Measurements from ENCODE around the gene ANXA11. TPM values are rescaled to one million over a fixed set of nuclear protein-coding genes. Genes with fewer than 3 reads are reported as not detected.
"Not testable (repeated sequence)": the region's sequence is repeated elsewhere in the genome, so short reads cannot be mapped to it uniquely, and the experiment has no call there.

Gene ANXA11
- 110 and 120 TPM in 2 replicates for total RNA-seq (2014; rRNA removed; shearing (Covaris generic))

DNA sequence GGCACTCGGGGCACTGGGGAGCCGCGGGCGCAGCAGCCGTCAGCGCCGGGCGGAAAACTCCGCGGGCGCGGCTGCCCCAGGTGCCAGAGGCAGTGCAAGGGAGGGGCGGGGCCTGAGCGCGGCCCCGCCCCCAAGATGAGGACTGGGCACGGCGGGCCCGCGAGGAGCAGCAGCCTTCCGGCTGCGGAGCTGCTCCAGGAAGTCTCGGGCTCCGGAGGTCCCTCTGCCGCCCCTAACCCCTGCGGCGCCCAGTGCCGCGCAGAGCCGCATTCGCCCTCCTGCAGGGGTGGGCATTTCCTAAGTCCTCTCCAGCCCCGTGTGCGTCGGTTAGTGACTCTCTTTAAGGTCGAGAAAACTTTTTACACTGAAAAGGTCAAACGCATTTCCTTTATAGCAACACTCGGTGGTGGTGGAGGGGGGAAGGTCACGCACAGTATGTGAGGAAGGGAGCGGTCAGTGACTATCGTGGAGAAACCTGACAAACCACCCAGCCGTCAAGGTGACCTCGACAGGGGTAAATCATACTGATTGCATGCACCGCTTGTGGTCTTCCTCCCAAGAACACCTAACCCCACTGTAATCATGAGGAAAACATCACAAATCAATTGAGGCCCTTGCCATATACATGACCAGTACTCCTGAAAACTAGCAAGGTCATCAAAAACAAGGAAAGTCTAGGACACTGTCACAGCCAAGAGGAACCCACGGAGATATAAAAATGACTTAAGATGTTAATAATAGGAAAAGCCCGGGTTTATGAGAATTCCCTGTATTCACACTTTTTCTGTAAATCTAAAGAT, at the start of gene ANXA11:
TSS of gene ANXA11 (minus strand) at position 61 of the 800 bp plus-strand sequence. CDS start 32,676 bp downstream, outside the sequence.
- DNase-seq (ENCODE audit: low spot score), result peak; percentile 76

DNA sequence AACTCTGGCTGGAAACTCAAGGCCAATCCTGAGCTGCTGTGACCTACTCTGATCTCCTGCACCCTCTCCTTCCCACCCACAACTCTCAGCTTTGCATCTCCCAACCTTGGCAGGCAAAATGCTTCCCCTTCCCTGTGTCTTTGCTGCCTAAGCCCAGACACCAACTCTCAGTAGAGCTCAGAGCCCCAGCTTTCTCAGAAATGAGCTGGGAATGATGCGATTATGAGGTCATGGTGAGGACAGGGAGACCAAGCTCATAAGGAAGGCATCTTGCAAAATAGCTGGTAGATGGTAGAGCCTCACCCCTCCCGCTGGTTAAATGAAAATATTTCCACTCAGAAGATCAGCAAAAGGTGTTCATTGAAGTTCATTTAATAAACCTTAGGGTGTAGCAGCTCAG, 49.4 kb upstream of the ANXA11 start:
- DNase-seq (ENCODE audit: low spot score), result not testable (repeated sequence)

DNA sequence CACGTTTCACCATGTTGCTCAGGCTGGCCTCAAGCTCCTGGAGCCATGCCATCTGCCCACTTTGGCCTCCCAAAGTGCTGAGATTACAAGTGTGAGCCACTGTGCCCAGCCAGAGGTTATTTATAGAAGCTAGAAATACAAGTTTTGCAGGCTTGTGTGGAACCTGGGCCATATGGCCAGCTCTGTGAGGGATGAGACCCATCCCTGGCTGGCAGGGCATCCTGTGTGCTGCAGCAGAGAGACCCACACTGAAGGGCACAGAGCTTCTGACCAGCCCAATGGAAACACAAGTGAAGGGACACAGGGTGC, 48.6 kb upstream of the ANXA11 start:
- not testable (repeated sequence) for DNase-seq (ENCODE audit: low spot score)

DNA sequence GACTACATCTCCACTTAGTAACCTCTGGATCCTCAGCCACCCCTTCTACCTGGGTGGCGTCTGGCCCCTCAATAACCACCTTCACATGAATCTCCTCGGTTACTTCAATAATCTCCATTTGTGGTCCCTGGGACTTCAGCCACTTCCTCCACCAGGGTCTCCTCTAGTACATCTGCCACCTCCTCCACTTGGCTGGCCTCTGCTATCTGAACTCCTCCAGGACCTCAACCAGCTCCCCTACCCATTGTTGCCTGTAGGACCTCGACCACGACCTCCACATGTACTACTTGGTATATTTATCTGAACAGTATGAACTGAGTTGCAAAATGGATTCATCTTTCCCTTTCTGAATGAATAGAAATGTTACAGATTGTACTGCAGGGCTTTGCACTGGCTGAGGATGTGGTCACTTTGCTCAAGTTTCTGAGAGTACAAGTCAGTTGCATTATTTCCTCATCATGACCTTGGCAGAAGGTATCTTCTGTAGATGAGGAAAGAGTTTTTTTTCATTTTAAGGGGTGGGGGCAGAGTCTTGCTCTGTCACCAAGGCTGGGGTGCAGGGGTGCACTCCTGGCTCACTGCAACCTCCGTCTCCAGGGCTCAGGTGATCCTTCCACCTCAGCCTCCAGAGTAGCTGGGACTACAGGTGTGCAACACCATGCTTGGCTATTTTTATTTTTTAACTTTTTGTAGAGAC, 48.1 kb upstream of the ANXA11 start:
- DNase-seq (ENCODE audit: low spot score), result no peak

DNA sequence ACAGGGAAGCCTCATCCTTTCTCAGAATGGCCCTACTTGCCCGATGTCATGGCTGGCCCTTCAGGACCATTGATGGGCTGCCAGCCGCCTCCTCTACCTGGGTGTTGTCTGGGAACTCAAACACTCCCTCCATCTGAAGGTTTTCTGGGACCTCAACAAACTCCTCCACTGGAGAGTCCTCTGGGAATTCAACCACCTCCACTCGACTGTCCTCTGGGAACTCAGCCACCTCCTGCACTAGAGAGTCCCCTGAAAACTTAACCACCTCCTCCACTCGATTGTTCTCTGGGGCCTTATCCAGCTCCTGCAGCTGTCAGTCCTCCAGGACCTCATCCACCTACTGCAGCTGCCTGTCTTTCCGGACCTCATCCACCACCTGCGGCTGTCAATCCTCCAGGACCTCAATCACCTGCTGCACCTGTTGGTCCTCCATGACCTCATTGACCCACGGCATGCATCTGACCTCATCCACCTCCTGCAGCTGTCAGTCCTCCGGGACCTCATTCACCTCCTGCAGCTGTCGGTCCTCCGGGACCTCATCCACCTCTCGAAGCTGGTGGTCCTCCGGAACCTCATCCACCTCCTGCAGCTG, 47.1 kb upstream of the ANXA11 start:
- DNase-seq (ENCODE audit: low spot score), result no peak

DNA sequence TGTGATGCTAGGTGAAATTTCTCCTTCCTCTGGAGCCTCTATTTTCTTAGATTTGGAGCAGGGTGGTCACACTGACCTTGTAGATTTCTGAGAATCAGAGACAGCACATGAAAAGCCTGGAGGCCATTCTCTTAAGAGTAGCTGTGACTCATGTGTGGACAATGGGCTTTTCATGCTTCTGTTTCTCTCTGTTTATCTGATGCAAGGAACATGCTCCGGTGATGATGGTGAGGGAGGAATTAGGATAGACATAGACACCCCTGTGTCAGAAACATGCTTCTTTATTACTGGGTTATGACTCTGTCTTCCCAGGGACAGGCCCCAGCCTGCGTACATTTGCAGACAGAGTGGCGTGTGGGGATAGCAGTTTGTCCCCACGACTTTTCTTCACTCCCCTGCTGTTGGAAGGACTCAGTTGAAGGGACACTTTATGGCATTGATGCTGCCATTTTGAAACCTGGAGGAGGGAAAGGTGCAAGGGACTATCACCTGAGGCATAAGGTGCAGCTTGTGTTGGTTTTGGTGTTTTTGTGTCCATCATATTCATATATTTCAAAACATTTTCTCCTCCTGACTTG, 46.5 kb upstream of the ANXA11 start:
- not testable (repeated sequence) for DNase-seq (ENCODE audit: low spot score)

DNA sequence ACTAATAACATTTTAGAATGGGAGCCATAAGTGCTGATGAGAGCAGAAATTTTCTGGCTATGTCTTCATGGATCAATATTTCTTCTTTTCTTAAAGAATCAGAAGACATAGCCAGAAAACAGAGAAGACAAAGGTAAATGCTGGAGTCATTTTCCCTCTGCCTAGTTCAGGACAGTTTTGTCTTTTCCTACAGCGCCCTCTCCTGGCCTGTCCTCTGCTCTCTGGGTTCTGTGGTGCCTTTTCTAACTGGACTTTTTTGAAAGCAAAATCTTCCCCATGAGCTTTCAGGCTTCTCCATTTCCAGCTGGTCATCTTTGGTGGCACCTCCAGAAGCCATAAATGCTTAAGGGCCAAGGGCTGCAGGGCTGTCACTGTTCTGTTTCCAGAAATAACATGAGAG, 45.1 kb upstream of the ANXA11 start:
- not testable (repeated sequence) for DNase-seq (ENCODE audit: low spot score)

DNA sequence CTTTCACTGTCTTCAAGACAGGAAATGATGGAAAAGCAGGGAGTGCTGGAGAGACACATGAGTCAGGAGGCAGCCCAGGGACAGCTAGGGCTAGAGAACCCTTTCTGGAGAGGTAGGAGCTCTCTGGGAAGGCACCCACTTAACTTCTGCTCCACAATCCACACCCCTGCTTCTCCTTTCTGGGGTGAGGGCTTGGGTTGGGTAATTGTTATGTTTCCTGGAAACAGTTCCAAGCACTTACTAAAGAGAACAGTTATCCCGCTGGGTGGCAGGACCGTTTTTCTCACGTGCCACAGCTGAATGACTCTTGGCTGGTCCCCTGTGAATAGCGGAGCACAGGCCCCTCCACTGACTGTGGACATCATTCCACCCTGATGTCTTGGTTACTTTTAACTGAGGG, 44.6 kb upstream of the ANXA11 start:
- not testable (repeated sequence) for DNase-seq (ENCODE audit: low spot score)

DNA sequence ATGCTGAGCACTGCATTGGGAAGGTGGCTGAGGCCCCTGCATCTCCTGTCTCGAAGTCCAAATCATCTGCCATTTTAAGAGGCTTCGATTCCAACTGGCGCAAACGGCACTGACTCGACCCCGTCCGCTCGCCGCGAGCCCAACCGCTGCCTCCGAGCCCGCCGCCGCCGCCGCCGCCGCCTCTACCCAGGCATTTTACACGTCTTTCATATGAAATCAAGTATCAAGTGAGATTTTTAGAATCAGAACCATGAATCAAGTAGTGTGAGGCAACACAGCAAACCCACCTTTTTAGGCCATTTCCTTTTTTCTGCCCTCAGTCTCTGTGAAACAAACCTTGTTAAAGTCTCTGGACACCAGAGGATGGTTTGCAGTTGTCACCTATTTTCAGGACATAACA, 42.3 kb upstream of the ANXA11 start:
- not testable (repeated sequence) for DNase-seq (ENCODE audit: low spot score)

DNA sequence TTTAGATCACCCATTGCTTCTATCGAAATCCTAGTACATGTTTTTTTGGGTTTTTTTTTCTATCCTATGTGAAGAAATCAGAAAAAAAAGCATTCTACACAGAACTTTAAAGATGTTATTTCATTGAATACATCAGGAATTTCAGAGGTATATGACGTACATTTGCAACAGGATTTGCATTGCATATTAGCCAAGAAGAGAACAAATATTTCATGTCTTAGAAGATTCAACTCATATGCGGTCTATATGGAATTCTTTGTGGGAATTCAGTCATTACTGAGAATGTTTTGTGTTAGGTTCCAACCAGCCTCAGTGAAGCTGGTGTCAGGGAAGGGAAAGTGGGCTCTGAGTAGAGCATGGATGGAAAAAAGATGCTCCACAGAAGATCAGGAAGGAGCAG, 39.0 kb upstream of the ANXA11 start:
- DNase-seq (ENCODE audit: low spot score), result not testable (repeated sequence)

DNA sequence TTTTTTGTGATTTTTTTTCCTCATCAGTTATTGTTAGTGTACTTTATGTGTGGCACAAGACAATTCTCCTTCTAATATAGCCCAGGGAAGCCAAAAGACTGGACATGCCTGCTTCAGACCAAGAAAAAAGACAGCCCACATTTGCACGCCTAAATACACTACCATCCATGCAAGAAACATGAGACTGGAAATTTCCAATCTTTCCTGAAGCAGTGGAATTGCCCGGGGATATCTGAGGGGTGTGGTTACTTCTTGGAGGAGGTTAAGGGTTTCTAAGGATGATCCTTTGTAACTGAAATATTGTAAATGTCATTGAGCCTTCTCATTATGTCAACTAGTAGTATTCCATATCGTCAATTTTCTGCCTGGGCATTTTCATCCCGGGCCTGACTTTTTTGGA, 37.0 kb upstream of the ANXA11 start:
- not testable (repeated sequence) for DNase-seq (ENCODE audit: low spot score)

DNA sequence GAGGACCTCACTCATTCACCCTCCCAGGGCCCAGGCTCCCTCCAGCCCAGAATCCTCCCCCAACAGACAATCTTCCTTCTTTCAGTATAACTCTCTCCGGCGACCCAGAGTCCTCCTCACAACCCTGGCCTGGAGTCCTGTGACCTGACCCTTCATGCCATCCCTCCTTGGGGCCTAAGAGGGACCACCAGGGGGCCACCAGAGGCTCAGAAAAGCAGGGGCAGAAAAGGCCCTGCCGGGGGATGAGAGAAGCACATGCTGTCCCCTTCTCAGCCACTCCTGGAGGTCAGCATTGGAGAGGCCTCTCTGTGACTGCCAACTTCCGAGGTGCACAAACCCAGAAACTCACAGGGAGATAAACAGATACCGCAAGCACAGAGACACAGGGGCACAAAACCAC, 31.1 kb upstream of the ANXA11 start:
- DNase-seq (ENCODE audit: low spot score), result not testable (repeated sequence)

DNA sequence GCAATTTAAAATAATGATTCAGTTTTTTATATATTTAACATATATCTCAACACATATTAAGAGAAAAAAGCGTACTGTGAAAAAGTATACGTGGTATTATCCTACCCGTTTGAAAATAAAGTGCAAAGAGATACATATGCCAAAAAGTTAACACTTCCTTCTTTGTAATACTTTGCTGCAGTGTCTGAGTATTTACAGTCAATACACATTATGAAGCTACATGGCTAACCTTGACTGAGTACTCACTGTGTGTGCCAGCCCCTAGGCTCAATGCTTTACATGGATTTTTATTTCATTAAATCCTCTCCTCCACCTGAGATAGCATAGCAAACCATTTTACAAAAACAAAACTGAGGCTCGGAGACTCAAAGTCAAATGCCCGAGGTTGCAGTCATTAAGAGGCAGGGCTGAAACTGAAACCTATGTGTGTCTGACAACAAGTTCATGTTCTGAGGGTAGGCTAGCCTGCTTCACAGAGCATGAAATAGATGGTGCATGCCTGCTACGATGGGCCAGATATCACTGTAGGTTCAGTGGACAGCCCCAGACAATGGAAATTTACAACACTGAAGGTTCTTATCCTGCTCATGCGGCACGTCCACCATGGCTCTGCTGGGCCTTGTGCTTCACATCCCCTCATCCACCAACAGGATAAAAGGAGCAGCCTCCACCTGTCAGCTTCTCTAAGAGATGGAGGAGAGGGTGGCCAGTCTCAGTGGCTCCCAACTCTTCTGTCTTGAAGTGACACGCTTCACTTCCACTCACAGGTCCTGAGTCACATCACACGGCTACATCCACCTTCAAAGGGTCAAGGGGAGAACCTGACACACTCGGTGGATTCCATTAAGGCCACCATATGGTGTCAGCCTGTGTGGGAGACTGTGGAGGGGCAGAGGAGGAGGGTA, 29.2 kb upstream of the ANXA11 start:
- not testable (repeated sequence) for DNase-seq (ENCODE audit: low spot score)

DNA sequence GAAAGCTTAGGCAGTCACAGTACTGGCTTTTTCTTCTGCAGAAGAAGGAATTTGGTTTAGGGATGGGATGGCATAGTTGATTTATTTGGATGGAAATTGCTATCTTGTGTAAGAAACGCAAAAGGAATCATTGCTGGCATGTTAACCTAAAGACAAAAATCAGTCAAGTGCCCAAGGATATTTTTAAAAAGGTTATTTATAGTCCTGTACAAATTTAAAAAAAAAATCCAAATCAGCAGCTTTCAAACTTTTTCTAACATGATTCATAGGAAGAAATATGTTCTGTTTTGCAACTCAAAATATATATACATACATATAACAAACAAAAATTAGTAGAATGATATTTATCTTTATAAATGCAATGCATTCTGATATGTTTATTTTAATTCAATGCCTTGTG, 28.5 kb upstream of the ANXA11 start:
- not testable (repeated sequence) for DNase-seq (ENCODE audit: low spot score)

DNA sequence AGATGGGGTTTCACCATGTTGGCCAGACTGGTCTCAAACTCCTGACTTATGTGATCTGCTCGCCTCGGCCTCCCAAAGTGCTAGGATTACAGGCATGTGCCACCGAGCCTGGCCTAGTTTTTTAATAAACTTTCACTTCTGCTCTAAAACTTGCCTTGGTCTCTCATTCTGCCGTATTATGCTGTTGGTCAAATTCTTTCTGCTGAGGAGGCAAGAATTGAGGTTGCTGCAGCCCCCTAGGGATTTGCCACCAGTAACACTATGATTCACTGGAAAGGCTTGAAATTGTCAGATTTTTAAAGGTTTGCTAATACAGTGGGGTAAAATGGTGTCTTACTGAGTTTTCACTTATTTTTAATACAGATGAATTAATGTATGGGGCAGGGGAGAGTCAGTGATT, 21.4 kb upstream of the ANXA11 start:
- not testable (repeated sequence) for DNase-seq (ENCODE audit: low spot score)

DNA sequence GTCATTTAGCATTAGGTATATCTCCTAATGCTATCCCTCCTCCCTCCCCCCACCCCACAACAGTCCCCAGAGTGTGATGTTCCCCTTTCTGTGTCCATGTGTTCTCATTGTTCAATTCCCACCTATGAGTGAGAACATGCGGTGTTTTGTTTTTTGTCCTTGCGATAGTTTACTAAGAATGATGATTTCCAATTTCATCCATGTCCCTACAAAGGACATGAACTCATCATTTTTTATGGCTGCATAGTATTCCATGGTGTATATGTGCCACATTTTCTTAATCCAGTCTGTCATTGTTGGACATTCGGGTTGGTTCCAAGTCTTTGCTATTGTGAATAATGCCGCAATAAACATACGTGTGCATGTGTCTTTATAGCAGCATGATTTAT, 17.7 kb upstream of the ANXA11 start:
- DNase-seq (ENCODE audit: low spot score), result not testable (repeated sequence)

DNA sequence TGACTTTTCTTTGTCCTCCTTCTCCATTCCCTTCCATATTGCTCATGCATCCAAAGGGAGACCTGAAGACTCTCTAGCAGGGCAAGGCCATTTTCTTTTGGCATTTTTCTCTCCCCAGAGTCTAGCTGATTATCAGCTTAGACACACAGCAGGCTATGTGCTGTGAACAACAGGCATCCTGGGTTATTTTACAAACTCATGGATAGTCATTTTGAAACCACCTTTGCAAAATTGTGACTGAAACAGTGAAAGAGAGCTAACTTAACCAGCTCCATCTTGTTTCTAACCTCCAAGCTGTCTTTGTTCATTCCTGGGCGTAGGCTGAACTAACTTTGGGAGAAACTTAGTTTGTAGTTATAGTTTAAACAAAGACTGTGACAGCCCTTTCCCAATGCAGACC, 13.5 kb upstream of the ANXA11 start:
- not testable (repeated sequence) for DNase-seq (ENCODE audit: low spot score)

DNA sequence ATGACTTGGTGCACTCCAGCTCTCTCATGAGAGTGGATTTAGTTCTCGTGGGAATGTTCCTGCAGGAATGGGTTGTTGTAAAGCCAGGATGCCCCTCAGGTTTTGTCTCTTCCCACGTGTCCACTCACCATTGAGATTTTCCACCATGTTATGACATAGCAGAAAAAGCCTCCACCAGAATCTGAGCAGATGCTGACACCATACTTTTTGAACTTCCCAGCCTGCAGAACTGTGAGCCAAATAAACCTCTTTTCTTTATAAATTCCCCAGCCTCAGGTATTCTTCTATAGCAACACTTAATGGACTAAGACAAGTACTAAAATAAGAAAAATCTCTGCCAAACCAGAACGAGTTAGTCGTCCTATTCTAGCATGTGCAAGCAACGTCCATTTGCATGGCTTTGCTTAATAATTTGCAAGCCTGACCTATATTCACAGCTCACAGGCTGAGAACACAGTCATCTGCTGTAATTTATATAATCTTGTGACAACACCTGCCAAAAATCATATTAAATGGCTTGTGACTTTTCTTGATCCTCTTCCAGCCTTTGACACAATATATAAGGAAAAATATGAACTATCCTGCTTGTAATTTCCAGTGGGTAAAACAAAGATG, 9.1 kb upstream of the ANXA11 start:
- not testable (repeated sequence) for DNase-seq (ENCODE audit: low spot score)

DNA sequence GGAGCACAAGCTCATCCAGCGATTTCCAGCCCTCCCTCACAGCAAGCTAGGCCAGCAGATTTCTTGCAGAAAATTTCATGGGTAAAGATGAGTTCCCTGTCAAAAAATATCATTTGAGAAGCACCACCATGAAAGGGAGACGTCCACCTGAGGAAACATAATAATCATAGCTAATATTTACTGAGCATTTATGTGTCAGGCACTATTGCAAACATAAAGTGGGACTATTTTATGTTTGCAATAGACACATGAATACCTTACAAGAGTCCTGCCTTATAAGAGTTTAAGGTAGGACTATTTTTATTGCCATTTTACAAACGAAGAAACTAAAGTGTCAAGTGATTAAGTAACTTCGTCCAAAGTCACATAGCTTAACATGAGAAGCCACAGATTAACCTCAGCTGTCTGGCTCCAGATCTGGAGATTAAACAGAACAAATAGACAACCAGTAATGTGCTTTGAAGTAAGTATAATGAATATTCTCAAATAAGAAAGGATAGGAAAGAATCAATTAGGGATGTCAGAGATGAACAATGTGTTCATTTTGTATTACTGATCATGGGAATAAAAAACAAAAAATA, 7.3 kb upstream of the ANXA11 start:
- DNase-seq (ENCODE audit: low spot score), result not testable (repeated sequence)

DNA sequence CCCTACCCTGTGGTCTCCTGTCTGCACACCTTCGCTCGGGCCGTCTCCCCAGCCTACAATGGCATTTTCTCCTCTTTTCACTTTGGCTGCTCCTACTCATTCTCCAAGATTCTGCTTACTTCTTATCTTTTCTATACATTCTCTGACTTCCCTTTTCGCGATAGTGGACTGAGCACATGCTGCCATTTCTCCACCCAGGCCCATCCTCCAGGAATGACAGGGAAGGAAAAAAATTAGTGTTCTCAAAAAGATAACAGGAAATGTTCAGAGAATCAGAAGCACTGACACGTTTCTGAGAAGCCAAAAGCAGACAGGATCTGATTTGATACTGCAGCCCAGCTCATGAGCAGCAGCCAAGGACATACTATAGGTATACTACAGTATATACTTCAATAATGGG, 6.4 kb upstream of the ANXA11 start:
- DNase-seq (ENCODE audit: low spot score), result no peak

DNA sequence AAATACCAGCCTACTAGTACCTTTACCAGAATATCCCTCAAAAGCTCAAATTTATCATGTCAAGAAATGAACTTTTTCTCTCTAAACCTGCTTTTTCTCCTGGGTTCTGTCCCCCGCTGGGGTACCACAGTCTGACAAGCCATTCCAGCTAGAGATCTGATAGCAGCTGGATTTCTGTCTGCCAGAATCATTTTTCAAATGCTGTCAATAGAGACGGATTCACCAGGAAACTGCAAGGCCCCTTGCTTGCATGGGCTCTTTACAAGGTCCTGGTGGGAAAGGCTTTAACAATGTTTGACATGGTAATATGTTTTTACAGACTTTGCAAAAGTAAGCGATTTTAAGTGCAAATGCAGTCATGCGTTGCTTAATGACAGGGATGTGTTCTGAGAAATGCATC, 4.9 kb upstream of the ANXA11 start:
- DNase-seq (ENCODE audit: low spot score), result no peak

Data from A172 (cell line).